Stomach (tissue), 9 donors: ENCODE data around the gene TRIM29. TPM values are rescaled to one million over a fixed set of nuclear protein-coding genes. Genes with fewer than 3 reads are reported as not detected.

Experiments used
- DNase-seq, 2 donors: peaks; one replicate each; pipeline versions ENCODE4 v3.0.0 to v3.0.0-alpha.2; 2013 to 2019
- H3K27ac ChIP-seq, 5 donors: fragments of 200-600 bp in 4 of 5; sonication (generic) in 4 of 5; one replicate each; pipeline ENCODE4 v1.5.1; 2013 to 2019; ENCODE audit warnings: mild to moderate bottlenecking in 1 of 5, moderate library complexity in 1 of 5
- H3K27me3 ChIP-seq, 3 donors: fragments of 200-600 bp; sonication (generic); one replicate each; pipeline ENCODE4 v1.5.1; 2017 to 2019; ENCODE audit warnings: mixed run types in 1 of 3
- H3K36me3 ChIP-seq, 4 donors: fragments of 200-600 bp; sonication (generic); 1 replicate in 3 of 4; 2 replicates in 1 of 4; pipeline ENCODE4 v1.5.1; 2016 to 2019
- H3K4me1 ChIP-seq, 4 donors: fragments of 200-600 bp; sonication (generic); one replicate each; pipeline ENCODE4 v1.5.1; 2016 to 2019
- H3K4me3 ChIP-seq, 4 donors: fragments of 200-600 bp; sonication (generic) in 3 of 4; one replicate each; pipeline ENCODE4 v1.5.1; 2016 to 2019; ENCODE audit warnings: mild to moderate bottlenecking in 1 of 4
- H3K9me3 ChIP-seq, 4 donors: fragments of 200-600 bp; sonication (generic); one replicate each; pipeline ENCODE4 v1.5.1; 2016 to 2019
- EP300 ChIP-seq: sonication (generic); formaldehyde crosslinking; IDR thresholded peaks from one replicate; pipeline ENCODE4 v1.6.1; 2017; ENCODE audit warnings: antibody characterized with exemption
- POLR2A ChIP-seq, 4 donors: fragments of 450-650 bp; IDR thresholded peaks; one replicate each; pipeline ENCODE4 v1.6.1; 2016; ENCODE audit warnings: antibody characterized with exemption in 4 of 4, control low read depth in 2 of 4, mild to moderate bottlenecking in 1 of 4, moderate library complexity in 1 of 4
- POLR2AphosphoS5 ChIP-seq, 3 donors: sonication (generic); formaldehyde crosslinking; IDR thresholded peaks; one replicate each; pipeline ENCODE4 v1.6.1; 2016; ENCODE audit warnings: antibody characterized with exemption in 3 of 3
- WGBS, 5 donors: extraction: QIAGEN DNeasy Blood & Tissue Kit in 3 of 5; methylation state at CpG; one replicate each; pipeline versions ENCODE4 v1.1.5 to v1.1.7; 2013 to 2018; 5-methylcytosine and 5-hydroxymethylcytosine counted together
- intact Hi-C: fragments of 100-400 bp; cut with DNase I; formaldehyde crosslinking; loops from one replicate; pipeline ENCODE4 v1.15.1; 2023; ENCODE audit warnings: low total_unique reads
- polyA plus RNA-seq, 3 donors: library from polyadenylated mRNA; stranded (reverse); fragments of 200-250 nt; gene quantifications; one replicate each; pipeline ENCODE4 v1.2.3, GENCODE V29; 2013
- total RNA-seq, 5 donors: library from RNA; depleted of rRNA; stranded (reverse); fragments of >200 nt; gene quantifications; one replicate each; pipeline versions ENCODE4 v1.1.0 to v1.2.3, GENCODE V29; 2014 to 2016
- TF ChIP-seq, protein P1 (sequence below), 7 experiments: fragments of 450-650 bp in 4 of 7; fragments of 200-600 bp in 3 of 7; sonication (generic) in 3 of 7; IDR thresholded peaks; one replicate each; pipeline ENCODE4 v1.5.1; 2016 to 2019; ENCODE audit warnings: antibody characterized with exemption in 7 of 7, control low read depth in 2 of 7, mild to moderate bottlenecking in 1 of 7
- donor health status: healthy with polysubstance abuse.
- donor health status: Bipolar disorder and iron deficiency.
- donor health status: healthy.

Gene TRIM29
- total and polyA plus RNA-seq, 8 donors = 1.4 to 287 (median 2.2) TPM; not detected in 2

DNA sequence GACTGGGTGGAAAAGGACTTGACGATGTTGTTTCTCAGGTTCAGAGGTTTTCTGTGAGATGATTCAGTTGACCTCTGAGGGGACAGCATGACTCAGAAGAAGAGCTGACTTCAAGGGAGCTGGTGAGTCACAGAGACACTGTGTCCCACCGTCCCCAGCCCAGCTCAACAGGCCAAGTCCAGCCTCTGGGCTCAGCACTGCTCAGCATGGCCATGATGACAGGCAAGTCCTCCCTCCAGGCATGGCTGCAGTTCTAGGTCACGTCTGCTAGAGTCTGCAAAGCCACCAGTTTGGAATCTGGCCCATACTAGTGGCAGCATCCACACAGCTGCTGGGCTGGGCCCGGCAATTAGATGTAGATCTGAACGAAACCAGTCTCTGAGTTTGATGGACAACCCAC lies 12.9 kb downstream of the TRIM29 start:
- no peaks in the 10 kb centered on the region for H3K9me3 ChIP-seq
- no peak for DNase-seq
- H3K36me3 ChIP-seq = no peaks in the 10 kb centered on the region
- H3K27me3 ChIP-seq = peaks cover 0 to 9% (median 0%) of the 10 kb centered on the region in 3 donors
- no peak overlapping the region for H3K4me3 ChIP-seq
- intact Hi-C loops = no loop called here
- 66 to 87% (median 67%) methylated on average over 5 of the region's 5 CpGs for WGBS, 5 donors
- H3K4me1 ChIP-seq = peaks cover 0 to 11% (median 3%) of the 10 kb centered on the region in 4 donors
- TF ChIP-seq EP300 (no peak), POLR2AphosphoS5 (IDR thresholded peaks at IDR 0.05) (no peak), POLR2A (IDR thresholded peaks at IDR 0.05) (no peak)
- TF ChIP-seq, protein P1, sequence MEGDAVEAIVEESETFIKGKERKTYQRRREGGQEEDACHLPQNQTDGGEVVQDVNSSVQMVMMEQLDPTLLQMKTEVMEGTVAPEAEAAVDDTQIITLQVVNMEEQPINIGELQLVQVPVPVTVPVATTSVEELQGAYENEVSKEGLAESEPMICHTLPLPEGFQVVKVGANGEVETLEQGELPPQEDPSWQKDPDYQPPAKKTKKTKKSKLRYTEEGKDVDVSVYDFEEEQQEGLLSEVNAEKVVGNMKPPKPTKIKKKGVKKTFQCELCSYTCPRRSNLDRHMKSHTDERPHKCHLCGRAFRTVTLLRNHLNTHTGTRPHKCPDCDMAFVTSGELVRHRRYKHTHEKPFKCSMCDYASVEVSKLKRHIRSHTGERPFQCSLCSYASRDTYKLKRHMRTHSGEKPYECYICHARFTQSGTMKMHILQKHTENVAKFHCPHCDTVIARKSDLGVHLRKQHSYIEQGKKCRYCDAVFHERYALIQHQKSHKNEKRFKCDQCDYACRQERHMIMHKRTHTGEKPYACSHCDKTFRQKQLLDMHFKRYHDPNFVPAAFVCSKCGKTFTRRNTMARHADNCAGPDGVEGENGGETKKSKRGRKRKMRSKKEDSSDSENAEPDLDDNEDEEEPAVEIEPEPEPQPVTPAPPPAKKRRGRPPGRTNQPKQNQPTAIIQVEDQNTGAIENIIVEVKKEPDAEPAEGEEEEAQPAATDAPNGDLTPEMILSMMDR (IDR thresholded peaks at IDR 0.05) = no peak
- no peak overlapping the region for H3K27ac ChIP-seq

DNA sequence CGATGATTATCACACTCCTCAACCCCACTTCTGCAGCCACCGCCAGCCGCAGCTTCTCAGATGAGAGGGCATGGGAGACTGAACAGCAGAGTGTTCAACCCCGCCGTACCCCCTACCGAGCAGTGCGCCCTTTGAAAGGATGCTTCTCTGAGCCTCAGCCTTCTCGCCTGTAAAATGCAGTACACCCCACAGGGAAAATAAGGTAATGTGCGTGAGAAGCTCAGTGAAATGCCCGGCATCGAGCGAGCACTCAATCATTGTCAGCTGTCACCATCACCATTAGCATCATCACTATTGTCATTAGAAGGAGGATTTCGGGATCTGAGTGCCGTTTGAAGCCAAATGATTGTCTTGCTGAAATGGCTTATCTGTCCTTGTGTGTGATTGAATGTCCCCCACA lies 13.6 kb downstream of the TRIM29 start:
- no peak overlapping the region for H3K4me3 ChIP-seq
- intact Hi-C loops = no loop called here
- no peaks in the 10 kb centered on the region for H3K36me3 ChIP-seq
- H3K4me1 ChIP-seq = peaks cover 0 to 11% (median 3%) of the 10 kb centered on the region in 4 donors
- no peak for TF ChIP-seq POLR2AphosphoS5 (IDR thresholded peaks at IDR 0.05)
- no peak for TF ChIP-seq POLR2A (IDR thresholded peaks at IDR 0.05)
- no peak for TF ChIP-seq EP300
- TF ChIP-seq, protein P1 (IDR thresholded peaks at IDR 0.05) = no peak
- WGBS, 5 donors = 90 to 94% (median 92%) methylated on average over 14 of the region's 14 CpGs
- H3K27me3 ChIP-seq = peaks cover 0 to 6% (median 0%) of the 10 kb centered on the region in 3 donors
- no peaks in the 10 kb centered on the region for H3K9me3 ChIP-seq
- no peak overlapping the region for H3K27ac ChIP-seq
- DNase-seq = no peak

DNA sequence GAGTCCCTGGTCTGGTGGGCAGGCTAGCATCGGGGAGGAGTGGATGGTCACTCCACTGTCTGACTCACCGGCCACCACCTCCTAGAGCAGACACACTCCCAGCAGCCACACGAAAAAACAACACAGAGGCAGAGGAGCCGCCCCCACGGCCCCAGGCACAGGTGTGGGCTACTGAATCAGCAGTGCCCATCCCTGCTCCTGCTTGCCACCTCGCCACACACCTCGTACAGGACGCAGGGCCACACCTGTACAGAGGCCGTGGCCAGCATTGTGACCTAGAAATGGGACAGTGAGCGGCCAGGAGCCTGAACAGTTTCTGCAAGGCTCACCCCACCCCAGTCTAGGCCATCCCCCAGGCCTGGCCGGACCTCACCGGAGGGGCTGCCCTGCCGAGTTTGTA lies 14.0 kb downstream of the TRIM29 start:
- peaks cover 0 to 11% (median 3%) of the 10 kb centered on the region in 4 donors for H3K4me1 ChIP-seq
- peak in 1 of 2 donors; percentile 43 for DNase-seq
- peaks cover 0 to 4% (median 0%) of the 10 kb centered on the region in 3 donors for H3K27me3 ChIP-seq
- intact Hi-C loops = no loop called here
- TF ChIP-seq, protein P1 (IDR thresholded peaks at IDR 0.05) = no peak
- no peak for TF ChIP-seq POLR2A (IDR thresholded peaks at IDR 0.05)
- TF ChIP-seq EP300 = no peak
- no peak for TF ChIP-seq POLR2AphosphoS5 (IDR thresholded peaks at IDR 0.05)
- H3K36me3 ChIP-seq = no peaks in the 10 kb centered on the region
- H3K27ac ChIP-seq = no peak overlapping the region
- no peak overlapping the region for H3K4me3 ChIP-seq
- 68 to 90% (median 84%) methylated on average over 9 to 13 of the region's 13 CpGs for WGBS, 5 donors
- no peaks in the 10 kb centered on the region for H3K9me3 ChIP-seq

DNA sequence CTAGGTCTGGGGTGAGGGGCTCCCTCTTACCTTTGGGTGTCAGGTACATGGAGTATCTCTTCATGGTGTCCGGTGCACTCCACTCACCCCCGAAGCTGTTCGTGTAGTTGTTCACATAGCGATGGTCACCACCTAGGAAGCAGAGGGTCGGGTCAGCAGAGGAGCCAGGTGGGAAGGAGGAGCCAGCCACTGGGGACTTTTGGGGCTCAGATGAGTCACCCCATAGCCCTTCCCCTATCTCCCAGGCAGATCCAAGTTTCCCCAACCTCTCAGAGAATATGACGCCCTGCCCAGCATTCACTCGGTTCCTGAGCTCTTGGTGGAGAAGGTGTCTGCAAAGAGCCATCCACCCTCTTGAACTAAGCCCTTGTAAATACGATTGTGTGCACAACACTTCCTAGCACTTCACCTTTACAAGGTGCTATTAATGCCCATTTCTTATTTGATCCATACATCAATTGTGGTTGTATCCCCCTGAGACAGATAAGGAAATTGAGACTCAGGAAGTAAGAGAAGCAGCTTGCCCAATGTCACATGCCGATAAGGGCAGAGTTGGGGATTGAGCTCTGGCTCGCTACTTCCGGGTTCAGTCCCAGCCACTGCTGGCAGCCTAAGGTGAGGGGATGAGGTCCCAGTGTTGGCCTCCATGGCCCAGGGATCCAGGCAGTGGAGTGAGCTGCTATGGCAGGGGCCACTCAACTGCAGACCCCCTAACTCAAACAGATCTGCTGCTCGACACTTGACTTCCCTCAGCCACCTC lies 14.8 kb downstream of the TRIM29 start:
- peaks cover 0 to 4% (median 0%) of the 10 kb centered on the region in 3 donors for H3K27me3 ChIP-seq
- DNase-seq = no peak
- H3K36me3 ChIP-seq = no peaks in the 10 kb centered on the region
- WGBS, 5 donors = 74 to 82% (median 80%) methylated on average over 12 of the region's 12 CpGs
- H3K9me3 ChIP-seq = no peaks in the 10 kb centered on the region
- H3K4me3 ChIP-seq = no peak overlapping the region
- intact Hi-C loops = no loop called here
- H3K27ac ChIP-seq = no peak overlapping the region
- TF ChIP-seq, protein P1 (IDR thresholded peaks at IDR 0.05) = no peak
- no peak for TF ChIP-seq POLR2AphosphoS5 (IDR thresholded peaks at IDR 0.05)
- TF ChIP-seq EP300 = no peak
- peaks cover 0 to 11% (median 3%) of the 10 kb centered on the region in 4 donors for H3K4me1 ChIP-seq
